GM18951 (cell line): ENCODE results near the gene GRHL1.

Source experiments
- POLR2A ChIP-seq: IDR thresholded peaks from 4 replicates; pipeline ENCODE4 v1.6.1; 2011; ENCODE audit warnings: mild to moderate bottlenecking; ENCODE audit not compliant: insufficient read length, insufficient read depth; ENCODE audit errors: extremely low read depth
- in situ Hi-C: fragments of 300-500 bp; cut with MboI; formaldehyde crosslinking; loops from one replicate; pipeline ENCODE4 v1.12.0; 2022; ENCODE audit warnings: low sequenced_read_pairs, mixed read lengths, inconsistent platforms; ENCODE audit not compliant: unreplicated experiment

Gene GRHL1

DNA sequence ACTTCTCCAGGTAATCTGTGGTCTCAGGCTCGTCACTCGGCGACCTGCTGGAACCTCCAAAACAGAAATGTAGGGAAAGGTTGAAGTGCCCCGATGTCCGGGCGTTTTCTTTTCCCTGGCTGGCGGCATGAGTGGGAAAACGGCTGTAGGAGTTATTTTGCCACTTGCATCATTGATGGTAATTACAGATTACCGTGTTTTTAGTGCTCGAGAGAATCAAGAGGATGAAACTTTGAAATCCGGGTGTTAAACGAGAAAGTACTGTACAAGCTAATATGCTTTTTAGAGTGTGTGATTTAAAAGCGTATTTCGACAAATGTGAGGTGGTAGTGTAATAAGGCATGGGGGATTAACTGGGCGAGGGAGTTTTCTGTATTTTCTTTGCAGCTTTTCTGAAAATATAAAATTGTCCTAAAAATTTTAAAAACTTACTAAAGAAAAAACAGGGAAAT is 819 bp downstream of the GRHL1 start:
- in situ Hi-C loops, result no loop called here
- no peak for TF ChIP-seq POLR2A

DNA sequence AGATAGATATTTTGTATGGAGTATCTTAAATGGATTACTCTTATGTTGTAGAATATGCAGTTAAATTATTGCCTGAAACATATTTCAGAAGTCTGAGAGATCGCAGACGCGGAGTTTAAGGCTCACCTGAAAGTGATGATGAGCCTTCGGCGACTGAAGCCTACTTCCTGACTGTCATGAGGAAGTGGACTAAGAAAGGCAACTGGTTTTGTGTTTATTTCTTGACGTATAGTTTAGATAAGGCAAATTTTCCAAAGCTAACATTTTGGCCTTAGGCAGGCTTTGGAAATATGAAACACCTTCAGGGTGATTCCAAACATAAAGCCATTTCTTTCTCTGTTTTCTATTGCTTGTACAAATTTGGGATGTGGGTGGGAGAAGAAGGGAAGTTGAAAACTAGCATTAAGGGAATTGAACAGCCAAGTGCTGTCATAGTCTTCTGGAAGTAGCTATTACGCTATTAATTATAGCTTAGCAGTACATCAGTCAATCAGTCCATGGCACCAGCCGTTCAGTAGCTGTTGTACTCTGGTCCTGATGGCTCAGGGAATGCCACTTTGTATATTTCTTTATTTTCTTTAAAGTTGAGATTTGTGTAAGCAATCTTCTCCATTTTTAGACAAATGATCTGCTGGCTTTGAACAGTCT is 1.5 kb downstream of the GRHL1 start:
- no peak for TF ChIP-seq POLR2A

DNA sequence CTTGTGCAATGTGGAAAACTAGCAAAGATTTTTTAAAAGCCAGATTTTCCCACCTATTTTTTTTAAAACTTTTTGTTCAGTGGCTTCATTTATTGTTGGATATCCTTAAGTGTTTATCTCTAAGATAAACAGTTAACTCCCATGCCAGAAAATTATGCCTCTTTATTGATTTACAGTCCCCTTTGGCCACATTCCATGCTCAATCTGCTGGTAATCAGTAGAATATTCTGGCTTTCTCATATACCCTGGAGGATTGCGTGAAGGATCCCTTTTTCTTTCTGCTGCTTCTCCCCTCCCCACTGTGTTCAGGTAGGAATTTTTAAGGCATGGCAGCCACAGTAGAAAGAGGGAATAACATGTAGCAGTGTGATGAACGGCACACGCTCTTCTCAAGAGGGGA is 2.6 kb downstream of the GRHL1 start:
- in situ Hi-C loops, result no loop called here
- no peak for TF ChIP-seq POLR2A

More for the DNA sequence above, 1.5 kb downstream of the GRHL1 start:
- in situ Hi-C loops, result no loop called here

DNA sequence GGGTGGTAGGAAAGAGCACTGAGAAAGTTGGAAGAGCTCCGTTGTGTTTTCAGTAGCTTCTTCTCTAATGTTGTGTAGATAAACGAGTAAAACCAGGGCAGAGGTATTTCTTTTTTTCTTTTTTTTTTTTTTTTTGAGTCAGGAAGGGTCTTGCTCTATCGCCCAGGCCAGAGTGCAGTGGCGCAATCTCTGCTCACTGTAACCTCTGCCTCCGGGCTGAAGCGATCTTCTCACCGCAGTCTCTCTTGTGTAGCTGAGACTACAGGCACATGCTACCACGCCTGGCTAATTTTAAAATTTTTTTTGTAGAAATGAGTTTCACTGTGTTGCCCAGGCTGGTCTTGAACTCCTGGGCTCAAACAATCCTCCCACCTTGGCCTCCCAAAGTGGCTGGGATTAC is 6.6 kb downstream of the GRHL1 start:
- in situ Hi-C loops, result no loop called here
- TF ChIP-seq POLR2A, result no peak

DNA sequence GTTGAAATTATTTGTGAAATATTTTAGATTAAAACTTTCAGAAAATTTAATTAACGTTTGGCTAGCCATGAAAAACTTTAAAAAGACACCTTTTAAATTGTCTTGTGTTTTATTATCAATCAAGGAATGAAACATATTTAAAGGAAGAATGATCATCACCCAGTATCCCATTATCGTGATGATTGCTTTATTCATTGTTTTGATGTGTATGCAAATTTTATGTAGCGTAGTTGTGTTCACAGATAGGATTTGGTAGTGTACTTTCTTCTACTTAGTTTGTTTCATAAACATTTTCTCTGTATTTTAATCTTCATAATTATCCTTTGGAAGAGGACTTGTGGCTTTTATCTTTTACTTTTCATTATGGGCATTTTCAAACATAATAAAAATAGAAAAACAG is 7.8 kb downstream of the GRHL1 start:
- no peak for TF ChIP-seq POLR2A
- in situ Hi-C loops, result no loop called here

DNA sequence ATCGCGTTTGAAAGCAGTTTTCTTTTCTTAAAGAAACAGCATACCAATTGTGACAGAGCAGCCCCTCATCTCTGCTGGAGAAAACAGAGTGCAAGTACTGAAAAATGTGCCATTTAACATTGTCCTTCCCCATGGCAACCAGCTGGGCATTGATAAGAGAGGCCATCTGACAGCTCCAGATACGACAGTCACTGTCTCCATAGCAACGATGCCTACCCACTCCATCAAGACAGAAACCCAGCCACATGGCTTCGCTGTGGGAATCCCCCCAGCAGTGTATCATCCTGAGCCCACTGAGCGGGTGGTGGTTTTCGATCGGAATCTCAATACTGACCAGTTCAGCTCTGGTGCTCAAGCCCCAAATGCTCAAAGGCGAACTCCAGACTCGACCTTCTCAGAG is 9.5 kb downstream of the GRHL1 start:
- in situ Hi-C loops, result no loop called here
- TF ChIP-seq POLR2A, result no peak

DNA sequence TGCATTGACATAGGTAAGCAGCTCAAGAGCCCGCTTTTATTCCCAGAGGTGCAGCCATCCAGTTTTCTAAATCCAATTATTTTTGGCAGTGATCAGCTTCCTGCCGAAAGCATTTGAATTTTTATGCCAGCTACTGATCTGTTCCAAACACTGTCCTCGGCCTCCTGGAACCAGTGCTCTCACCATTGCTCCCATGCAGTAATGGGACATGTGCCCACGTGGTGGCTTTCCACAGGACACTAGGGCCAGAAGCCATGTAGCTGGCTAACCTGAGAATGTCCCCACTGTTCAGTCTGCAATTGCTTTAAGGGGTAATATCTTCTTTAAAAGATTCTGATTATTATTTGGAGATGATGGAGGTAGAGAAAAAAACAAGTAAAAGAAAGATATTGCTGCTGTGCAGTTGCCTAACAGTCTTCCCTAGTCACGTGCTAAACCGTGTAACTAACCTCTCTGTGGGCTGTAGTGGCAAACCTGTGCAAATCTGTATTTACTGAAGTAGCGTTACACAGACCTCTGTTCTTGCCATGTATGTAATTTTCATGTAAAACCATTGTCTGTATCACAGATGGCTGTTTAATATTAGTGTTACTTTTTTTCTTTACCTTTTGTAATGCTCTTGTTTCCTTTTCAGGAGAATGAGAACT is 13.0 kb downstream of the GRHL1 start:
- in situ Hi-C loops, result no loop called here
- no peak for TF ChIP-seq POLR2A

DNA sequence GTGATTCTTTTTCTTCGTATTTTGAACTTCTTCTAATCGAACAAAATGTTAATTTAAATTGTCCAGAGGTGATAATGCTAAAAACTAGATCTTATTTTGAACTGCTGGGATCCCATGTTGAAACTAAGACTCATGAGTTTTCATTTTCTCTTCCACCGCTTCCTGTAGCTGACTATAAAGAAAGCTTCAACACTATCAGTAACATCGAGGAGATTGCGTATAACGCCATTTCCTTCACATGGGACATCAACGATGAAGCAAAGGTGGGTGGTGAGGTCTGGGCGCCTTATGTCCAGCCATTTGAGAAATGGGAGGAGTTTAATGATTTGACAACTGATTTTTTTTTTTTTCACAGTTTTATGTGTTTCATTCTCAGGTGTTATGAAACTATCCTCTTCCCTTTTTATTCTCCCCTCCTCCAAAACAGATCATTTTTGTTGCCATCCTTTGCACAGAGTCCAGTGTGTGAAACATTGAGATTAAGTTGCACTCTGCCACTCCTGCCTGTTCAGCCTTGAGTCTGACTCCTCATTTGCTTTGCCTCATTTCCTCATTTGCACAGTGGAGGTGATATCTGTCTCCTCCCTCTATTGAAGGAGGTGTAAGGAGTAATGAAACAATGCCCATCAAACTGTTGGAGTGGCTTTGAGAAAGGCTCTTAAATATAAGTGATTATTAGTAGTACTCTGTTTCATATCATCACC is 13.8 kb downstream of the GRHL1 start:
- no peak for TF ChIP-seq POLR2A
- in situ Hi-C loops, result no loop called here

DNA sequence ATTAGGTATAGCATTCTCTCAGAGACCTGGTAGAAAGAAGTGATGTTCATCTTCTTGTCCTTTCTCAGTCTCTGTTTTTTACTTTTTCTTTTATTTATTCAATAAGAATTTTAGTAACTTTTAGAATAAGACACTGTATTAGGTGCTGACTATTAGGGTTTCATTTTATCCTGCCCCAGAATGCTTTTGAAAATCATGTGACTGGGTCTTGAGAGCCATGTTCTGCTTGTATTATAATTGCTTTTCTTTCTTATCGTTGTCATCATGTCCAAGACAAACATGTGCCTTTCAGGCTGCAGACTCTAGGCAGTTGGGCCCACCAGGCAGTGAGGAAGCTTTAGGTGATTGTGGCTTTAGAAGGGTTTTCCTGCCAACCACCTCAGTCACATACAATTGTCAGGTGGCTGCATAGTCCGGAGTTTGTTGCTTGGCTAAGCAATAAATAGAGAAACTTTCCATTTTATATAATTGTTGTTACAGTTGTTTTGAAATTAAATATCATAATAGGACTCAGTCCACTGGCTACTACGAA is 15.1 kb downstream of the GRHL1 start:
- in situ Hi-C loops, result no loop called here
- no peak for TF ChIP-seq POLR2A

DNA sequence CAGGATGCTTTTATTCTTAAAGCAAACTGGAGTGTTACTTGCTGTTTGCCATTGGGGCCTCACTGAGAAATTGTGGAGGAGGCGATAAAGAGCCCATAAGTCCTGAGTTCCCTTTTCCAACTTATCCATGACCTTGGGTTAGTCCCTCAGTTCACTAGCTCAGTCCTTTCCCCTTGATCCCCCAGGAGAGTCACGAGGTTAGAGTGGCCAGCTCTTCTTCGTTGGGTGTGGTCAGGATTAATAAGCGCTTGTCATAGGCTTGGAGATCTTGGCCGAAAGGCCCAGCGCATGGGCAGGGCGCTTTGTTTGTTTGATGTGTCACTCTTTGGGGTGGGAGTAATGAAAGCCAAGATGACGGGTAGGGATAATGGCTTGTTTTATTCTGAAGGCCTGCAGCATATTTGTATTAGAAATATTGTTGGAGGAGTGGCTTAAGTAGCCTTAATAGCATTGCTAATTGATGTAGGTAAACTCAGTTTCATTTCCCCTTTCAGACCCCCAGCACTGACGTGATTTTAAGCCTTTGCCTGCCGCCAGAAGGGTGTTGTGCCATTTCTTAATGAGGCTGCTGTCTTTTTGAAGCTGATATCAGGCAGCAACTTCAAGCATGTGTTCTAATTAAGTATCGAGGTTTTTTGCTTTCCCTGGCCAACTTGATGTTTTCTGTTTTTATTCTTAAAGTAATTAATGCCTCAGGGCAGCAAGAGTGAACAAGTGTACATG is 15.7 kb downstream of the GRHL1 start:
- in situ Hi-C loops, result no loop called here
- TF ChIP-seq POLR2A, result no peak

DNA sequence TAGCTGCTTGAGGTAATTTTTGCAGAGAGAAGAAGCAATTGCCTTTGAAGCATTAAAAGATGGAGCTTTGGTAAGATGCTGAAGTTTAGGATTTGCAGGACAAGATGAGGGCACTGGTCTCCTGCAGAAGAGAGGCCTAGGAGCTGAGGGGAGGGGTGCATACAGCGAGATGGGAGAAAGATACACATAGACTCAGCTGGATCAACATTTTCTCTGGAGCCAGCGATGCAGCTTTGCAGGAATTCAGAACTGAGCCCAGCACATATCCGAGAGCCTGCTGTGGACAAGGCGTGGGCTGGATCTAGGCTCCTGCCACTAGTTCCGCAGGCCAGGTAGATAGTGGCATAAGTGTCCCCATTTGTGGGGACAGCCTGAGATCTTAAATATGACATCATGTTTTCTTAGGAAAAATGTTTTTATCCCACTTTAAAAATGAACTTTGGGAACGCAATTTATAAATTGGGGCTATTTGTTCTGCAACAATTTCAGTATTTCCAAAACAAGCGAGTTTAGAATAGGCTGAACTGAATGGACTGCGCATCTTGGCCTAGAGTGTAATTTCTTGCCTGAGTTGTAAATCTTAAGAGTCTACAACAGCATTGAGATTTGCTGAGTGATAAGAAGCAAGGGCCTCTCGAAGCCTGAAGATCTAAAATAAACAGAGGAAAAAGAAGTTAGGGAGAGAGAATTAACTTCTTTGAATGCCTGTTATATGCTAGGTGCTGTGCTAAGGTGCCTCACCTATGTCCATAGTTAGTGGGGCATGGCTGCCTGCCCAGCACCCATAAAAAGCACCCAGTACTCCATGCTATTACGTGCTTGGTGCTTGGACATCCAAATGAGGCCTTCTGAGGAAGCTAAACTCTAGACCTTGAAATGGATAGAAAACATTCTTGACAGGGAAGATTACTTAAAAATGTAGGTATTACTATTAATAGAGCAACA is 17.3 kb downstream of the GRHL1 start:
- TF ChIP-seq POLR2A, result no peak
- in situ Hi-C loops, result no loop called here

DNA sequence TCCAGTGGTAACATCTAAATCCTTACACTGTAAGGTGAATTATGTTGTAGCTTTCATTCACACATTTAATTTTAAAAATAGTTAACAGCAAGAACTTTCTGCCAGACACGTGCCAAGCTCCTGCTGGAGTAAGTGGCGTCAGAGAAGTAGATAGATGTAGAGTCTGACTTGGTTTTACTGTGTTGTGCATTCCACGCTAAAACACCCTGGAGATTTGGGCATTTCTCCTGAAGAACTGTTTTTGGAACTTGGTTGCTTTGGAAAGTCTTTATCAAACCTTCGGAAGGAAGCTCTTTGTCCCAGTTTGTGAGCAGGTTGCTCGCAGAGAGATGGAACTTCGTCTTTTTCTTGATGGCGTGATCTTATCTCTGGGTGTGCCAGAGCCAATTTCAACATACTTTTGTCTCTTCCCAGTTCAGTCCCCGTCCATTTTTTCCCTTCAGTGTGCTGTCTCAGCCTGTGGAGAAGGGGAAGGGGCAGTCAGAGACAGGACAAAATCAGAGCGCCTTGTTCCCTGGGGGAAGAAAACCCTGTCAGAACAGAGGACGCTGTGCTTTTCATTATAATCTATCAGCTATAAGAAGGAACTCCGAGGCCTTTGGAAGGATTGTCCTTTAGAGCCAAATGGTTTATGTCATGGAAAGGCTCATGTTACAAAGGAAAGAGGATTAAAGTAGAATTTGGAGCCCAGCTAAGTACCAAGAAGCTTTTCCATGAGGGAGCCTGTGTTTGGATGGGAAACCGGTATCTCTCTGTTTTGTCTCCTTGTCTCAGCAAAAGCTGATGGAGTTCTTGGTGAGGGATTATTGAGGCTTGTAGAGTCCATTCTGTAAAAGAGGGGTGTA is 18.9 kb downstream of the GRHL1 start:
- no peak for TF ChIP-seq POLR2A
- in situ Hi-C loops, result no loop called here
